Ectodermal cell (in vitro differentiated cells): ENCODE results near the gene AREG.

Experiments used
- H3K27ac ChIP-seq: 2 replicates; pipeline ENCODE4 v1.7.0; 2013; ENCODE audit warnings: mild to moderate bottlenecking, low read depth, low read length; ENCODE audit not compliant: insufficient read depth, poor library complexity, severe bottlenecking
- H3K27me3 ChIP-seq: 2 replicates; pipeline ENCODE4 v1.7.0; 2013; ENCODE audit warnings: mild to moderate bottlenecking, low read length; ENCODE audit not compliant: insufficient read depth, control insufficient read depth, poor library complexity, severe bottlenecking
- H3K36me3 ChIP-seq: one replicate; pipeline ENCODE4 v1.7.0; 2013; ENCODE audit warnings: low read length; ENCODE audit not compliant: control insufficient read depth, insufficient read depth
- H3K4me1 ChIP-seq: one replicate; pipeline ENCODE4 v1.7.0; 2013; ENCODE audit warnings: low read length; ENCODE audit not compliant: control insufficient read depth, insufficient read depth
- H3K4me3 ChIP-seq: 2 replicates; pipeline ENCODE4 v1.7.0; 2013; ENCODE audit warnings: low read depth, low read length, control low read depth; ENCODE audit not compliant: insufficient read depth
- H3K9me3 ChIP-seq: 2 replicates; pipeline ENCODE4 v1.7.0; 2013; ENCODE audit warnings: mild to moderate bottlenecking, low read length, moderate library complexity; ENCODE audit not compliant: control insufficient read depth
- WGBS, 2 experiments: methylation state at CpG; one replicate each; pipeline ENCODE4 v1.1.7; 2013; ENCODE audit warnings: missing lambda C conversion rate in 2 of 2; 5-methylcytosine and 5-hydroxymethylcytosine counted together

AREG gene

DNA sequence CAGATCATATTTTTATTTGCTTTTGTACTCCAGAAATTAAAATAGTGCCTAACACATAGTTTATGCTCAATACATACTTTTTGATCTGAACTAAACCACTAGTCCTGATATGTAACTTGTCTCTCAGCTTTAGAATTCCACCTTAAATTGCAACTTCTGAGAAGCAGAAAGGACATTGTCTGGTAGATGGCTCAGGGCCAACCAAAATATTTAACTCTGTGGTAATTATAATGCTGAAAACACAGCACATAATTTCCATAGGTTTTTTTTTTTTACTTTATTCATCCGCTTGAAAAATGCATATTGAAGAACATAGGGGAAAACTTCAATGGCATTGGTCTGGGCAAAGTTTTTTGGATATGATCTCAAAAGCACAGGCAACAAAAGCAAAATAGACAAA is 59.3 kb downstream of the AREG start:
- Histone ChIP-seq H3K4me3 (no peak overlapping the region), H3K4me1 (no peaks in the 10 kb centered on the region), H3K27me3 (no peaks in the 10 kb centered on the region), H3K27ac (no peak overlapping the region), H3K36me3 (no peaks in the 10 kb centered on the region), H3K9me3 (no peaks in the 10 kb centered on the region)
- WGBS, 2 experiments: 100% methylated on average over 1 of the region's 1 CpG; no CpG with 5 or more reads in 1 of the 2 experiments
